Ramos (cell line): ENCODE results near the gene THSD4.

Source experiments
- in situ Hi-C: fragments of 300-500 bp; cut with MboI; formaldehyde crosslinking; loops from one replicate; pipeline ENCODE4 v1.14.3; 2022; ENCODE audit warnings: low sequenced_read_pairs; ENCODE audit not compliant: unreplicated experiment

The THSD4 gene

GRCh38 chr15:71800835-71801745 is 685.8 kb downstream of the THSD4 start:
- in situ Hi-C loops, result no loop called here

GRCh38 chr15:71801935-71802655 is 686.8 kb downstream of the THSD4 start:
- in situ Hi-C loops, result no loop called here

GRCh38 chr15:71802770-71803169 is 687.5 kb downstream of the THSD4 start:
- in situ Hi-C loops, result no loop called here

- in situ Hi-C loops, result no loop called here
These were observed 689.0 kb downstream of the THSD4 start for GRCh38 chr15:71804226-71804625.

GRCh38 chr15:71804695-71805470 is 689.6 kb downstream of the THSD4 start:
- in situ Hi-C loops, result no loop called here

GRCh38 chr15:71806452-71806931 is 691.2 kb downstream of the THSD4 start:
- in situ Hi-C loops, result no loop called here

GRCh38 chr15:71807125-71807629 is 691.9 kb downstream of the THSD4 start:
- in situ Hi-C loops, result no loop called here

GRCh38 chr15:71807691-71808091 is 692.4 kb downstream of the THSD4 start:
- in situ Hi-C loops, result no loop called here

GRCh38 chr15:71808311-71809020 is 693.2 kb downstream of the THSD4 start:
- in situ Hi-C loops, result no loop called here

GRCh38 chr15:71809346-71809745 is 694.1 kb downstream of the THSD4 start:
- in situ Hi-C loops, result no loop called here

- in situ Hi-C loops, result no loop called here
These were observed 695.2 kb downstream of the THSD4 start, which contains the start of gene NR2E3 for GRCh38 chr15:71810256-71811035. Gene NR2E3, plus strand, starts transcription at chr15:71810554. Its CDS starts 190 bp downstream, at chr15:71810744.

GRCh38 chr15:71811036-71811736 is 695.9 kb downstream of the THSD4 start:
- in situ Hi-C loops, result no loop called here

- in situ Hi-C loops, result no loop called here
These were observed 696.8 kb downstream of the THSD4 start for GRCh38 chr15:71811752-71812735.

GRCh38 chr15:71812966-71813722 is 697.9 kb downstream of the THSD4 start:
- in situ Hi-C loops, result no loop called here

GRCh38 chr15:71813723-71814470 is 698.6 kb downstream of the THSD4 start:
- in situ Hi-C loops, result no loop called here

- in situ Hi-C loops, result no loop called here
These were observed 700.0 kb downstream of the THSD4 start for GRCh38 chr15:71815301-71815700.
